Progenitor cell of endocrine pancreas (in vitro differentiated cells): ENCODE measurements around the gene SPATA3. TPM values are rescaled to one million over a fixed set of nuclear protein-coding genes. Genes with fewer than 3 reads are reported as not detected.
"Not testable (repeated sequence)": the region's sequence is repeated elsewhere in the genome, so short reads cannot be mapped to it uniquely, and the experiment has no call there.

Experiments
- DNase-seq: peaks from one replicate; pipeline ENCODE4 v3.0.0; 2021; ENCODE audit warnings: low spot score; ENCODE audit not compliant: unreplicated experiment
- H3K27ac Mint-ChIP-seq: 2 replicates; pipeline ENCODE4 v1.8.0; 2021; ENCODE audit warnings: mild to moderate bottlenecking, moderate library complexity, mixed read lengths
- H3K27me3 Mint-ChIP-seq: 2 replicates; pipeline ENCODE4 v1.8.0; 2021; ENCODE audit warnings: mixed read lengths
- H3K36me3 Mint-ChIP-seq: 2 replicates; pipeline ENCODE4 v1.8.0; 2022; ENCODE audit warnings: mixed read lengths; ENCODE audit not compliant: insufficient read depth
- H3K4me1 Mint-ChIP-seq: 2 replicates; pipeline ENCODE4 v1.8.0; 2021; ENCODE audit warnings: low read depth, mixed read lengths
- H3K4me3 Mint-ChIP-seq: 2 replicates; pipeline ENCODE4 v1.8.0; 2021; ENCODE audit warnings: low read depth, mild to moderate bottlenecking, moderate library complexity, mixed read lengths
- H3K9me3 Mint-ChIP-seq: 2 replicates; pipeline ENCODE4 v1.8.0; 2021; ENCODE audit warnings: low read depth, mixed read lengths
- CTCF ChIP-seq: fragments of 200-600 bp; sonication (generic); IDR thresholded peaks from one replicate; pipeline ENCODE4 v1.5.0; 2021; ENCODE audit warnings: antibody characterized with exemption, mild to moderate bottlenecking; ENCODE audit not compliant: unreplicated experiment
- total RNA-seq: library from RNA; stranded (reverse); gene quantifications from 2 replicates; pipeline ENCODE4 v1.2.1, GENCODE V29; 2021

The SPATA3 gene
- total RNA-seq, 1 donor from 2014 or later = not detected

GRCh38 chr2:231015478-231015877, 19.6 kb downstream of the SPATA3 start:
- Mint-ChIP-seq H3K27ac (no peak overlapping the region), H3K4me1 (peaks cover 3% of the 10 kb centered on the region), H3K27me3 (peaks cover 10% of the 10 kb centered on the region), H3K9me3 (no peaks in the 10 kb centered on the region), H3K4me3 (no peak overlapping the region), H3K36me3 (no peaks in the 10 kb centered on the region)
- TF ChIP-seq CTCF = no peak
- no peak for DNase-seq

- Mint-ChIP-seq H3K4me1 (peaks cover 3% of the 10 kb centered on the region), H3K27me3 (peaks cover 10% of the 10 kb centered on the region), H3K27ac (no peak overlapping the region), H3K9me3 (no peaks in the 10 kb centered on the region), H3K36me3 (no peaks in the 10 kb centered on the region), H3K4me3 (no peak overlapping the region)
- no peak for DNase-seq
- no peak for TF ChIP-seq CTCF
Observed at GRCh38 chr2:231015926-231016325, 20.0 kb downstream of the SPATA3 start.

- H3K27ac Mint-ChIP-seq = no peak overlapping the region
- H3K36me3 Mint-ChIP-seq = no peaks in the 10 kb centered on the region
- no peak for TF ChIP-seq CTCF
- H3K27me3 Mint-ChIP-seq = peaks cover 10% of the 10 kb centered on the region
- peaks cover 3% of the 10 kb centered on the region for H3K4me1 Mint-ChIP-seq
- H3K4me3 Mint-ChIP-seq = no peak overlapping the region
- no peak for DNase-seq
- H3K9me3 Mint-ChIP-seq = no peaks in the 10 kb centered on the region
Observed at GRCh38 chr2:231016566-231017230, 20.8 kb downstream of the SPATA3 start.

GRCh38 chr2:231017231-231017598, 21.3 kb downstream of the SPATA3 start:
- no peak for TF ChIP-seq CTCF
- no peaks in the 10 kb centered on the region for H3K9me3 Mint-ChIP-seq
- H3K36me3 Mint-ChIP-seq = no peaks in the 10 kb centered on the region
- H3K4me1 Mint-ChIP-seq = peaks cover 3% of the 10 kb centered on the region
- DNase-seq = no peak
- H3K27ac Mint-ChIP-seq = no peak overlapping the region
- peaks cover 8% of the 10 kb centered on the region for H3K27me3 Mint-ChIP-seq
- no peak overlapping the region for H3K4me3 Mint-ChIP-seq

- no peak overlapping the region for H3K27ac Mint-ChIP-seq
- H3K4me3 Mint-ChIP-seq = no peak overlapping the region
- peaks cover 3% of the 10 kb centered on the region for H3K27me3 Mint-ChIP-seq
- peaks cover 3% of the 10 kb centered on the region for H3K4me1 Mint-ChIP-seq
- H3K36me3 Mint-ChIP-seq = no peaks in the 10 kb centered on the region
- no peak for TF ChIP-seq CTCF
- H3K9me3 Mint-ChIP-seq = no peaks in the 10 kb centered on the region
- no peak for DNase-seq
Observed at GRCh38 chr2:231018184-231018583, 22.3 kb downstream of the SPATA3 start.

- not testable (repeated sequence) for H3K4me1 Mint-ChIP-seq, H3K36me3 Mint-ChIP-seq, H3K4me3 Mint-ChIP-seq, H3K27ac Mint-ChIP-seq, H3K9me3 Mint-ChIP-seq, H3K27me3 Mint-ChIP-seq, DNase-seq
Observed at GRCh38 chr2:231025059-231025458, 29.1 kb downstream of the SPATA3 start.
